Common myeloid progenitor, CD34-positive (primary cell): ENCODE data around the gene ASXL3.

ENCODE experiments used
- CTCF ChIA-PET: fragments of 350-600 bp; sonication (Branson Sonifier 250); formaldehyde crosslinking; loops from one replicate; lab custom pipeline; 2021; ENCODE audit warnings: antibody characterized with exemption; lab: Charles Lee
- POLR2A ChIA-PET: fragments of 350-600 bp; sonication (Branson Sonifier 250); formaldehyde crosslinking; loops from one replicate; lab custom pipeline; 2021; ENCODE audit warnings: antibody characterized with exemption; lab: Charles Lee
- DNase-seq, 3 donors: peaks; one replicate each; pipeline versions ENCODE4 v3.0.0 to v3.0.0-alpha.2; 2013
- H3K27ac ChIP-seq, 2 experiments: 1 replicate in 1 of 2; 2 replicates in 1 of 2; pipeline ENCODE4 v1.7.0; 2013; ENCODE audit warnings: inconsistent platforms in 2 of 2, low read length in 2 of 2, mild to moderate bottlenecking in 2 of 2, low read depth in 1 of 2, moderate library complexity in 1 of 2; ENCODE audit not compliant: severe bottlenecking in 2 of 2, insufficient read depth in 1 of 2, poor library complexity in 1 of 2
- H3K27me3 ChIP-seq, 5 experiments: replicated peaks in 2 of 5; 1 replicate in 3 of 5; 2 replicates in 2 of 5; pipeline versions ENCODE4 v1.6.1 to v1.7.0; 2013; ENCODE audit warnings: low read length in 4 of 5, mild to moderate bottlenecking in 2 of 5, moderate library complexity in 2 of 5, inconsistent platforms in 1 of 5; ENCODE audit not compliant: insufficient read depth in 5 of 5, control insufficient read depth in 4 of 5
- H3K36me3 ChIP-seq, 4 experiments: 1 replicate in 2 of 4; 2 replicates in 2 of 4; pipeline versions ENCODE4 v1.6.1 to v1.7.0; 2013; ENCODE audit warnings: low read length in 3 of 4, control low read depth in 1 of 4, mild to moderate bottlenecking in 1 of 4; ENCODE audit not compliant: control insufficient read depth in 4 of 4, insufficient read depth in 4 of 4
- H3K4me1 ChIP-seq, 4 experiments: 1 replicate in 3 of 4; 2 replicates in 1 of 4; pipeline versions ENCODE4 v1.6.1 to v1.7.1; 2013; ENCODE audit warnings: low read length in 3 of 4, mild to moderate bottlenecking in 3 of 4, control low read depth in 1 of 4, inconsistent platforms in 1 of 4, moderate library complexity in 1 of 4; ENCODE audit not compliant: control insufficient read depth in 4 of 4, insufficient read depth in 4 of 4; ENCODE audit errors: control extremely low read depth in 1 of 4
- H3K4me3 ChIP-seq, 7 experiments: 1 replicate in 4 of 7; 2 replicates in 3 of 7; pipeline versions ENCODE4 v1.5.1 to v1.7.0; 2013; ENCODE audit warnings: mild to moderate bottlenecking in 7 of 7, low read length in 6 of 7, moderate library complexity in 6 of 7, inconsistent platforms in 2 of 7, low read depth in 2 of 7, control low read depth in 1 of 7; ENCODE audit not compliant: insufficient read depth in 4 of 7, control insufficient read depth in 1 of 7; ENCODE audit errors: extremely low read depth in 1 of 7
- H3K9me3 ChIP-seq, 5 experiments: 1 replicate in 4 of 5; 2 replicates in 1 of 5; pipeline versions ENCODE4 v1.6.1 to v1.7.1; 2013; ENCODE audit warnings: low read length in 4 of 5, mild to moderate bottlenecking in 2 of 5, inconsistent platforms in 1 of 5, low read depth in 1 of 5, moderate library complexity in 1 of 5; ENCODE audit not compliant: control insufficient read depth in 4 of 5, insufficient read depth in 2 of 5; ENCODE audit errors: control extremely low read depth in 1 of 5
- WGBS: methylation state at CpG from one replicate; pipeline ENCODE4 v1.1.5; 2013; ENCODE audit not compliant: insufficient coverage; 5-methylcytosine and 5-hydroxymethylcytosine counted together

Gene ASXL3

GRCh38 chr18:33697498-33697897, 119.5 kb downstream of the ASXL3 start:
- no peak overlapping the region for H3K27ac ChIP-seq
- H3K27me3 ChIP-seq, result no peaks in the 10 kb centered on the region
- H3K4me1 ChIP-seq, result no peaks in the 10 kb centered on the region
- DNase-seq, result no peak
- ChIA-PET POLR2A (no interaction called here), CTCF (no interaction called here)
- H3K4me3 ChIP-seq, result no peak overlapping the region
- no CpG with 5 or more reads among the region's 2 CpGs for WGBS
- no peaks in the 10 kb centered on the region for H3K36me3 ChIP-seq
- H3K9me3 ChIP-seq, result peaks cover 0 to 1% (median 0%) of the 10 kb centered on the region in 5 experiments

GRCh38 chr18:33699372-33699771, 121.4 kb downstream of the ASXL3 start:
- Histone ChIP-seq H3K9me3 (peaks cover 0 to 1% (median 0%) of the 10 kb centered on the region in 5 experiments), H3K27ac (no peak overlapping the region), H3K4me3 (no peak overlapping the region), H3K36me3 (no peaks in the 10 kb centered on the region), H3K4me1 (no peaks in the 10 kb centered on the region), H3K27me3 (no peaks in the 10 kb centered on the region)
- CTCF ChIA-PET, result no interaction called here
- POLR2A ChIA-PET, result no interaction called here
- no peak for DNase-seq
- 94% methylated on average over 2 of the region's 3 CpGs for WGBS

- Histone ChIP-seq H3K4me3 (no peak overlapping the region), H3K4me1 (no peaks in the 10 kb centered on the region), H3K27ac (no peak overlapping the region), H3K27me3 (no peaks in the 10 kb centered on the region), H3K36me3 (no peaks in the 10 kb centered on the region), H3K9me3 (peaks cover 0 to 1% (median 0%) of the 10 kb centered on the region in 5 experiments)
- WGBS, result 87% methylated on average over 3 of the region's 3 CpGs
- POLR2A ChIA-PET, result no interaction called here
- CTCF ChIA-PET, result no interaction called here
- no peak for DNase-seq
Measured at GRCh38 chr18:33700513-33700976, 122.5 kb downstream of the ASXL3 start.

GRCh38 chr18:33702625-33703024, 124.6 kb downstream of the ASXL3 start:
- Histone ChIP-seq H3K9me3 (peaks cover 0 to 1% (median 0%) of the 10 kb centered on the region in 5 experiments), H3K27me3 (no peaks in the 10 kb centered on the region), H3K4me3 (no peak overlapping the region), H3K36me3 (no peaks in the 10 kb centered on the region), H3K4me1 (no peaks in the 10 kb centered on the region), H3K27ac (no peak overlapping the region)
- WGBS, result no CpG with 5 or more reads among the region's 1 CpG
- ChIA-PET POLR2A (no interaction called here), CTCF (no interaction called here)
- no peak for DNase-seq

GRCh38 chr18:33706391-33706790, 128.4 kb downstream of the ASXL3 start:
- ChIA-PET POLR2A (no interaction called here), CTCF (no interaction called here)
- no CpG with 5 or more reads among the region's 1 CpG for WGBS
- Histone ChIP-seq H3K36me3 (no peaks in the 10 kb centered on the region), H3K27ac (no peak overlapping the region), H3K4me1 (no peaks in the 10 kb centered on the region), H3K9me3 (no peaks in the 10 kb centered on the region), H3K27me3 (no peaks in the 10 kb centered on the region), H3K4me3 (no peak overlapping the region)
- no peak for DNase-seq

- CTCF ChIA-PET, result no interaction called here
- H3K36me3 ChIP-seq, result no peaks in the 10 kb centered on the region
- no peaks in the 10 kb centered on the region for H3K4me1 ChIP-seq
- H3K4me3 ChIP-seq, result no peak overlapping the region
- no peak overlapping the region for H3K27ac ChIP-seq
- WGBS, result no CpG with 5 or more reads among the region's 1 CpG
- no peak for DNase-seq
- H3K9me3 ChIP-seq, result no peaks in the 10 kb centered on the region
- POLR2A ChIA-PET, result no interaction called here
- H3K27me3 ChIP-seq, result no peaks in the 10 kb centered on the region
Measured at GRCh38 chr18:33708876-33709275, 130.9 kb downstream of the ASXL3 start.

GRCh38 chr18:33710269-33710668, 132.2 kb downstream of the ASXL3 start:
- Histone ChIP-seq H3K36me3 (no peaks in the 10 kb centered on the region), H3K4me3 (no peak overlapping the region), H3K27me3 (no peaks in the 10 kb centered on the region), H3K9me3 (no peaks in the 10 kb centered on the region), H3K4me1 (no peaks in the 10 kb centered on the region), H3K27ac (no peak overlapping the region)
- DNase-seq, result no peak
- POLR2A ChIA-PET, result no interaction called here
- WGBS, result no CpG with 5 or more reads among the region's 2 CpGs
- CTCF ChIA-PET, result no interaction called here
